PC-3 (cell line): ENCODE measurements around the gene WRNIP1. TPM values are rescaled to one million over a fixed set of nuclear protein-coding genes. Genes with fewer than 3 reads are reported as not detected.
A peak's percentile ranks its signal among the peaks of the same experiment; 100 is the strongest.

Experiments used
- ATAC-seq: fragments of 200-7000 bp; cut with Tn5 transposase; 2 replicates; pipeline ENCODE4 v1.9.1; 2020; ENCODE audit warnings: mild to moderate bottlenecking, moderate library complexity
- BruUV-seq: library from RNA; stranded (reverse); fragments of 400-500 nt; replicated peaks from 2 replicates; lab custom pipeline; 2021; lab: Mats Ljungman, UMichigan
- CTCF ChIA-PET: fragments of 300-600 bp; sonication (Branson Sonifier 250); formaldehyde crosslinking; loops from one replicate; lab custom pipeline; 2022; ENCODE audit warnings: antibody characterized with exemption; lab: Charles Lee
- POLR2A ChIA-PET: fragments of 300-600 bp; sonication (Branson Sonifier 250); formaldehyde crosslinking; loops from one replicate; lab custom pipeline; 2022; ENCODE audit warnings: antibody characterized with exemption; ENCODE audit not compliant: unreplicated experiment; lab: Charles Lee
- DNase-seq: peaks from one replicate; pipeline ENCODE4 v3.0.0-alpha.2; 2015
- H2AFZ ChIP-seq: fragments of 300-600 bp; sonication (generic); 2 replicates; pipeline ENCODE4 v1.6.0; 2016; ENCODE audit warnings: antibody characterized with exemption, low read length
- H3F3A ChIP-seq: fragments of 300-600 bp; sonication (generic); one replicate; pipeline ENCODE4 v1.6.0; 2017; ENCODE audit warnings: antibody characterized with exemption, low read length, control low read depth, mild to moderate bottlenecking; ENCODE audit not compliant: unreplicated experiment
- H3K27ac ChIP-seq: fragments of 300-600 bp; sonication (generic); 2 replicates; pipeline ENCODE4 v1.5.1; 2016; ENCODE audit warnings: mild to moderate bottlenecking, low read length
- H3K27me3 ChIP-seq: fragments of 300-600 bp; sonication (generic); 2 replicates; pipeline ENCODE4 v1.6.1; 2016; ENCODE audit warnings: low read length, mixed read lengths
- H3K36me3 ChIP-seq: fragments of 300-600 bp; sonication (generic); 2 replicates; pipeline ENCODE4 v1.6.1; 2016; ENCODE audit warnings: low read depth, mixed run types, low read length, mixed read lengths
- H3K4me1 ChIP-seq: fragments of 300-600 bp; sonication (generic); 2 replicates; pipeline ENCODE4 v1.5.1; 2016; ENCODE audit warnings: low read length; ENCODE audit not compliant: insufficient read depth
- H3K4me2 ChIP-seq: fragments of 300-600 bp; sonication (generic); 2 replicates; pipeline ENCODE4 v1.6.0; 2016; ENCODE audit warnings: low read length
- H3K4me3 ChIP-seq: fragments of 300-600 bp; sonication (generic); 2 replicates; pipeline ENCODE4 v1.5.1; 2016; ENCODE audit warnings: mild to moderate bottlenecking, low read length, mixed read lengths
- H3K79me2 ChIP-seq: fragments of 300-600 bp; sonication (generic); 2 replicates; pipeline ENCODE4 v1.6.1; 2017; ENCODE audit warnings: low read length, mixed read lengths
- H3K9ac ChIP-seq: fragments of 300-600 bp; sonication (generic); 2 replicates; pipeline ENCODE4 v1.6.0; 2016; ENCODE audit warnings: mild to moderate bottlenecking, low read length
- H3K9me2 ChIP-seq: fragments of 300-600 bp; sonication (generic); replicated peaks from 2 replicates; pipeline ENCODE4 v1.6.1; 2016; ENCODE audit warnings: mixed run types, low read length, mixed read lengths
- H3K9me3 ChIP-seq: fragments of 300-600 bp; sonication (generic); 2 replicates; pipeline ENCODE4 v1.6.1; 2016; ENCODE audit warnings: low read length, mixed read lengths
- H4K20me1 ChIP-seq: fragments of 300-600 bp; sonication (generic); 2 replicates; pipeline ENCODE4 v1.6.1; 2016; ENCODE audit warnings: low read length, mixed read lengths
- EZH2 ChIP-seq: fragments of 300-600 bp; sonication (generic); IDR thresholded peaks from one replicate; pipeline ENCODE4 v1.6.1; 2017; ENCODE audit warnings: antibody characterized with exemption, mild to moderate bottlenecking, low read length; ENCODE audit not compliant: unreplicated experiment
- EZH2phosphoT487 ChIP-seq: fragments of 300-600 bp; sonication (generic); IDR thresholded peaks from 2 replicates; pipeline ENCODE4 v1.6.1; 2018; ENCODE audit warnings: mild to moderate bottlenecking, antibody characterized with exemption, low read length, borderline replicate concordance
- intact Hi-C: fragments of 100-400 bp; cut with micrococcal nuclease; formaldehyde crosslinking; loops from 2 replicates; pipeline ENCODE4 v1.9.0; 2023
- total RNA-seq: library from RNA; depleted of rRNA; stranded (reverse); fragments of >200 nt; gene quantifications from 2 replicates; pipeline ENCODE4 v1.2.3, GENCODE V29; 2014
- TF ChIP-seq, protein P1 (sequence below): fragments of 300-600 bp; sonication (generic); conservative IDR thresholded peaks from 2 replicates; pipeline ENCODE4 v1.5.1; 2017; ENCODE audit warnings: antibody characterized with exemption, low read depth, mild to moderate bottlenecking, low read length

Gene WRNIP1
- total RNA-seq, 1 experiment from 2014 or later: 92.2 TPM

DNA sequence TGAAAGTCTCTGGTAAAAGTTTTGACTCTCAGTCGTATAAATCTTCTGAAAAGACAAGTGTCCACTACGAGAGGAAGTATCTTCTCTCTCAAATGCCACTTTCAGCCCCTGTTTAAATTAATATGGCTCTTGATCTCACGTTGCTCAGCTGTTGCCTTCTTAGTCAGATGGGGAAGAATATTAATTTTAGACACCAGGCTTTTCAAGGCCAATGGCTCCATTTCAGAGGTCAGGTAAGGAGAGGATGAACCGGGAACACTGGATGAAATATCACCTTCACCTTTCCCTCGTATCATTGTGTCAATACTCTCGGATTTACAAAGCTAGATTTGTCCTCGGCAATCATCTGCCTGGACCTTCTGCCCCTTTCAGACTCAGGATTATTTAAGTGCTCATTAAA, 14.4 kb upstream of the WRNIP1 start, which contains the start of gene MYLK4:
MYLK4 (minus strand) TSS at position 91 of the 400 bp plus-strand sequence. CDS start 1,628 bp downstream, outside the sequence.
- Histone ChIP-seq H3K79me2 (no peaks in the 10 kb centered on the region), H3K9me3 (no peaks in the 10 kb centered on the region), H3K4me1 (peaks cover 16% of the 10 kb centered on the region), H3K4me3 (peak within 1 kb of the TSS; percentile 11; the same call in 1 of the 2 replicates), H3F3A (no peaks in the 10 kb centered on the region), H3K27me3 (no peaks in the 10 kb centered on the region), H3K4me2 (peak within 1 kb of the TSS; percentile 47), H3K9me2 (no peaks in the 10 kb centered on the region), H4K20me1 (no peaks in the 10 kb centered on the region), H2AFZ (peak within 1 kb of the TSS; percentile 65), H3K9ac (no peak within 1 kb of the TSS), H3K27ac (no peak within 1 kb of the TSS), H3K36me3 (no peaks in the 10 kb centered on the region)
- ChIA-PET CTCF (interaction anchor here (0.6 to 2.2 kb wide), 2 partner anchors 7 to 13 kb away, joined by 3 to 12 read pairs; no protein-coding TSS in a partner anchor), POLR2A (interaction anchor here (0.6 kb wide), 1 partner anchor 366 kb away, joined by 3 read pairs; no protein-coding TSS in a partner anchor)
- intact Hi-C loops: no loop called here
- no peak for ATAC-seq
- DNase-seq: no peak
- BruUV-seq: no TSS peak
- TF ChIP-seq, protein P1, sequence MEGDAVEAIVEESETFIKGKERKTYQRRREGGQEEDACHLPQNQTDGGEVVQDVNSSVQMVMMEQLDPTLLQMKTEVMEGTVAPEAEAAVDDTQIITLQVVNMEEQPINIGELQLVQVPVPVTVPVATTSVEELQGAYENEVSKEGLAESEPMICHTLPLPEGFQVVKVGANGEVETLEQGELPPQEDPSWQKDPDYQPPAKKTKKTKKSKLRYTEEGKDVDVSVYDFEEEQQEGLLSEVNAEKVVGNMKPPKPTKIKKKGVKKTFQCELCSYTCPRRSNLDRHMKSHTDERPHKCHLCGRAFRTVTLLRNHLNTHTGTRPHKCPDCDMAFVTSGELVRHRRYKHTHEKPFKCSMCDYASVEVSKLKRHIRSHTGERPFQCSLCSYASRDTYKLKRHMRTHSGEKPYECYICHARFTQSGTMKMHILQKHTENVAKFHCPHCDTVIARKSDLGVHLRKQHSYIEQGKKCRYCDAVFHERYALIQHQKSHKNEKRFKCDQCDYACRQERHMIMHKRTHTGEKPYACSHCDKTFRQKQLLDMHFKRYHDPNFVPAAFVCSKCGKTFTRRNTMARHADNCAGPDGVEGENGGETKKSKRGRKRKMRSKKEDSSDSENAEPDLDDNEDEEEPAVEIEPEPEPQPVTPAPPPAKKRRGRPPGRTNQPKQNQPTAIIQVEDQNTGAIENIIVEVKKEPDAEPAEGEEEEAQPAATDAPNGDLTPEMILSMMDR: no peak
- no peak for TF ChIP-seq EZH2
- TF ChIP-seq EZH2phosphoT487: no peak

DNA sequence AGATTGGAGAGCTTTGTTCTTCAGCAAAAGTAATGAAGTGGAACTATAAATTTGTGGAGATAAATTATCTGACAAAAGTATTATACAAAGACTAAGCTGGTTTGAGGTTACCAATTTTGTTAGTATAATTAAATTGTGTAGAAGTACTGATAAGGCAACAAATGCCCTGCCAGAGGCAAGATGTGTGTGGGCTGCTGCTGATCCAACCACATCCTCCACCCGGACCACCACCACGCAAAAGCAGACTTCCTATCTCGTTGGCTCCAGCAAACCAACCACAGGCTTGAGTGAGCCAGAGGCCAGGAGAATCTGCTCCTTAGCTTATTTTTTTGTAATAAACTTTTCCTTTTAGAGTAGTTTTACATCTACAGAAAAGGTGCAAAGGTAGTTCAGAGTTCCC, 13.3 kb upstream of the WRNIP1 start:
- no peak for TF ChIP-seq EZH2
- ChIA-PET CTCF (interaction anchor here (0.8 kb wide), 2 partner anchors 13 to 14 kb away, joined by 3 read pairs; no protein-coding TSS in a partner anchor), POLR2A (no interaction called here)
- peaks cover 16% of the 10 kb centered on the region for H3K4me1 ChIP-seq
- ATAC-seq (no peak), DNase-seq (no peak)
- no peaks in the 10 kb centered on the region for H3K36me3 ChIP-seq
- no peaks in the 10 kb centered on the region for H3K9me2 ChIP-seq
- H3F3A ChIP-seq: no peaks in the 10 kb centered on the region
- H3K9me3 ChIP-seq: no peaks in the 10 kb centered on the region
- H3K27ac ChIP-seq: no peak overlapping the region
- no peak overlapping the region for H3K4me3 ChIP-seq
- no peak overlapping the region for H3K9ac ChIP-seq
- intact Hi-C loops: no loop called here
- H4K20me1 ChIP-seq: no peaks in the 10 kb centered on the region
- no peak overlapping the region for H3K4me2 ChIP-seq
- BruUV-seq: no TSS peak
- no peaks in the 10 kb centered on the region for H3K79me2 ChIP-seq
- H2AFZ ChIP-seq: no peak overlapping the region
- no peaks in the 10 kb centered on the region for H3K27me3 ChIP-seq

DNA sequence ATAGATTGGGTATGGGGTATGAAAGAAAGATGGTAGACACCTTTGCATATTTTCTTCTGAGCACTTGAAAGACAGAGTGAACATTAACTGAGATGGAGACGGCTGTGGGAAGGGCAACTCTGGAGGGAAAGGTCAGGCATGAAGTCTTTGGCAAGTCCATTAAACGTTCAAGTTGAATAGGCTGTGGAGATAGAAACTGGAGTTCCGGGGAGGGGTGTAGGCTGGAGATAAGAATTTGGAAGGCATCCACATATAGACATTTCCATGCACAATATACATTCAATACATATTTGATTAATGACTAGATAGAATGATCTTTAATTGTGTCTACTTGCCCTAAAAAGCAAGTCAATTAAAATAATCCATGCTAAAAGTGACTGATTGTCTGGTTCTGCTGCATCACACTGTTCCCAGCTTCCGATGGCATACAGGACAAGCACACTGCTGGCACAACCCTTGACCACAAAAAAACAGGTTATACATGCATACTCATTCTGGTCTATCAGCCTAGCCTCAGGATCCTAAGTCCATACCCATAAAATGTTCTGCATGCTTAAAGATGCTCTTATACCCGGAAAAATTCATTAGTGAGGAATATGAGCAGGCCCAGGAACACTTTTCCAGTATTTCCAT, 12.6 kb upstream of the WRNIP1 start:
- no peak overlapping the region; the same call in 1 of the 2 replicates for H3K27ac ChIP-seq
- CTCF ChIA-PET: no interaction called here
- intact Hi-C loops: no loop called here
- no peak overlapping the region for H3K9ac ChIP-seq
- H4K20me1 ChIP-seq: no peaks in the 10 kb centered on the region
- POLR2A ChIA-PET: no interaction called here
- no peaks in the 10 kb centered on the region for H3K9me3 ChIP-seq
- no peaks in the 10 kb centered on the region for H3K79me2 ChIP-seq
- DNase-seq (peak; percentile 76), ATAC-seq (peak; percentile 56; the same call in 1 of the 2 replicates)
- H3F3A ChIP-seq: no peaks in the 10 kb centered on the region
- H3K4me3 ChIP-seq: no peak overlapping the region
- BruUV-seq: no TSS peak
- TF ChIP-seq, protein P1: no peak
- TF ChIP-seq EZH2phosphoT487: no peak
- TF ChIP-seq EZH2: no peak
- peak overlapping the region; percentile 2; the same call in 1 of the 2 replicates for H3K4me2 ChIP-seq
- H3K4me1 ChIP-seq: peaks cover 16% of the 10 kb centered on the region
- H3K27me3 ChIP-seq: no peaks in the 10 kb centered on the region
- no peaks in the 10 kb centered on the region for H3K36me3 ChIP-seq
- H2AFZ ChIP-seq: no peak overlapping the region
- H3K9me2 ChIP-seq: no peaks in the 10 kb centered on the region
